PC-9 (cell line): ENCODE data around the gene GEMIN2.

Experiments used
- CTCF ChIP-seq: fragments of 200-600 bp; sonication (generic); conservative IDR thresholded peaks from 2 replicates; pipeline ENCODE4 v1.6.1; 2017; ENCODE audit warnings: mixed run types, antibody characterized with exemption, mild to moderate bottlenecking, moderate library complexity
- EZH2 ChIP-seq: fragments of 200-600 bp; sonication (generic); IDR thresholded peaks from 2 replicates; pipeline ENCODE4 v1.8.0; 2017; ENCODE audit warnings: antibody characterized with exemption, low read depth

GRCh38 chr14:39180553-39180952, 66.4 kb downstream of the GEMIN2 start:
- TF ChIP-seq CTCF (no peak), EZH2 (no peak)
